ENCODE results near the gene AQP7.
"Not testable (repeated sequence)": the region's sequence is repeated elsewhere in the genome, so short reads cannot be mapped to it uniquely, and the experiment has no call there.

The AQP7 gene

GRCh38 chr9:33402371-33402770 lies at the start of gene AQP7:
AQP7 (minus strand) TSS chr9:33402568; CDS start chr9:33401262, 1,306 bp downstream.
- H3K9ac ChIP-seq (ENCODE audit: low read depth in 1 of 2, low read length in 2 of 2); H3K27ac ChIP-seq (ENCODE audit: low read depth, low read length); H3K27me3 ChIP-seq (ENCODE audit: control insufficient read depth in 1 of 2, insufficient read depth in 2 of 2, low read length in 2 of 2); H3K4me1 ChIP-seq (ENCODE audit: control insufficient read depth in 1 of 2, insufficient read depth in 2 of 2, low read length in 2 of 2); H3K9me3 ChIP-seq (ENCODE audit: control insufficient read depth in 1 of 2, low read length in 2 of 2); H3K4me3 ChIP-seq (ENCODE audit: low read depth in 1 of 2, low read length in 2 of 2); H3K36me3 ChIP-seq (ENCODE audit: control insufficient read depth in 1 of 2, insufficient read depth in 2 of 2, low read length in 2 of 2): not testable (repeated sequence)

GRCh38 chr9:33450621-33451146 lies 48.3 kb upstream of the AQP7 start:
- Histone ChIP-seq H3K4me1 (ENCODE audit: control insufficient read depth in 1 of 2, insufficient read depth in 2 of 2, low read length in 2 of 2) (peaks cover 39 to 41% of the 10 kb centered on the region in 2 donors), H3K9ac (ENCODE audit: low read depth in 1 of 2, low read length in 2 of 2) (no peak overlapping the region), H3K27ac (ENCODE audit: low read depth, low read length) (no peak overlapping the region), H3K9me3 (ENCODE audit: control insufficient read depth in 1 of 2, low read length in 2 of 2) (no peaks in the 10 kb centered on the region), H3K36me3 (ENCODE audit: control insufficient read depth in 1 of 2, insufficient read depth in 2 of 2, low read length in 2 of 2) (no peaks in the 10 kb centered on the region), H3K4me3 (ENCODE audit: low read depth in 1 of 2, low read length in 2 of 2) (no peak overlapping the region), H3K27me3 (ENCODE audit: control insufficient read depth in 1 of 2, insufficient read depth in 2 of 2, low read length in 2 of 2) (no peaks in the 10 kb centered on the region)

- Histone ChIP-seq H3K9ac (ENCODE audit: low read depth in 1 of 2, low read length in 2 of 2) (no peak overlapping the region), H3K27ac (ENCODE audit: low read depth, low read length) (no peak overlapping the region), H3K4me1 (ENCODE audit: control insufficient read depth in 1 of 2, insufficient read depth in 2 of 2, low read length in 2 of 2) (peaks cover 48 to 49% of the 10 kb centered on the region in 2 donors)
These were observed 47.3 kb upstream of the AQP7 start for GRCh38 chr9:33449715-33450114.

GRCh38 chr9:33447799-33448553 lies 45.6 kb upstream of the AQP7 start:
- peak overlapping the region; percentile 58 to 63 for H3K9ac ChIP-seq (ENCODE audit: low read depth in 1 of 2, low read length in 2 of 2)
- peaks cover 50% of the 10 kb centered on the region in 2 donors for H3K4me1 ChIP-seq (ENCODE audit: control insufficient read depth in 1 of 2, insufficient read depth in 2 of 2, low read length in 2 of 2)
- H3K9me3 ChIP-seq (ENCODE audit: control insufficient read depth in 1 of 2, low read length in 2 of 2): no peaks in the 10 kb centered on the region
- H3K27me3 ChIP-seq (ENCODE audit: control insufficient read depth in 1 of 2, insufficient read depth in 2 of 2, low read length in 2 of 2): no peaks in the 10 kb centered on the region
- peaks cover 7 to 8% of the 10 kb centered on the region in 2 donors for H3K36me3 ChIP-seq (ENCODE audit: control insufficient read depth in 1 of 2, insufficient read depth in 2 of 2, low read length in 2 of 2)
- H3K27ac ChIP-seq (ENCODE audit: low read depth, low read length): peak overlapping the region; percentile 53
- peak overlapping the region; percentile 73 to 89 for H3K4me3 ChIP-seq (ENCODE audit: low read depth in 1 of 2, low read length in 2 of 2)

More at GRCh38 chr9:33449715-33450114, 47.3 kb upstream of the AQP7 start:
- H3K27me3 ChIP-seq (ENCODE audit: control insufficient read depth in 1 of 2, insufficient read depth in 2 of 2, low read length in 2 of 2): no peaks in the 10 kb centered on the region
- no peaks in the 10 kb centered on the region for H3K9me3 ChIP-seq (ENCODE audit: control insufficient read depth in 1 of 2, low read length in 2 of 2)
- H3K4me3 ChIP-seq (ENCODE audit: low read depth in 1 of 2, low read length in 2 of 2): no peak overlapping the region
- no peaks in the 10 kb centered on the region for H3K36me3 ChIP-seq (ENCODE audit: control insufficient read depth in 1 of 2, insufficient read depth in 2 of 2, low read length in 2 of 2)

GRCh38 chr9:33446946-33447798 lies 44.8 kb upstream of the AQP7 start, which contains the start of gene AQP3:
AQP3 (minus strand) TSS chr9:33447593; CDS start chr9:33447530, 63 bp downstream.
- Histone ChIP-seq H3K9me3 (ENCODE audit: control insufficient read depth in 1 of 2, low read length in 2 of 2) (no peaks in the 10 kb centered on the region), H3K27me3 (ENCODE audit: control insufficient read depth in 1 of 2, insufficient read depth in 2 of 2, low read length in 2 of 2) (no peaks in the 10 kb centered on the region), H3K4me3 (ENCODE audit: low read depth in 1 of 2, low read length in 2 of 2) (peak within 1 kb of the TSS; percentile 73 to 89), H3K36me3 (ENCODE audit: control insufficient read depth in 1 of 2, insufficient read depth in 2 of 2, low read length in 2 of 2) (peaks cover 7 to 15% of the 10 kb centered on the region in 2 donors), H3K27ac (ENCODE audit: low read depth, low read length) (peak within 1 kb of the TSS; percentile 53), H3K4me1 (ENCODE audit: control insufficient read depth in 1 of 2, insufficient read depth in 2 of 2, low read length in 2 of 2) (peaks cover 48% of the 10 kb centered on the region in 2 donors), H3K9ac (ENCODE audit: low read depth in 1 of 2, low read length in 2 of 2) (peak within 1 kb of the TSS; percentile 58 to 68)

GRCh38 chr9:33446240-33446945 lies 44.0 kb upstream of the AQP7 start:
- H3K27me3 ChIP-seq (ENCODE audit: control insufficient read depth in 1 of 2, insufficient read depth in 2 of 2, low read length in 2 of 2): no peaks in the 10 kb centered on the region
- no peaks in the 10 kb centered on the region for H3K9me3 ChIP-seq (ENCODE audit: control insufficient read depth in 1 of 2, low read length in 2 of 2)
- peak overlapping the region; percentile 58 to 68 for H3K9ac ChIP-seq (ENCODE audit: low read depth in 1 of 2, low read length in 2 of 2)
- peak overlapping the region; percentile 53 for H3K27ac ChIP-seq (ENCODE audit: low read depth, low read length)
- peaks cover 7 to 20% of the 10 kb centered on the region in 2 donors for H3K36me3 ChIP-seq (ENCODE audit: control insufficient read depth in 1 of 2, insufficient read depth in 2 of 2, low read length in 2 of 2)
- peak overlapping the region; percentile 73 to 89 for H3K4me3 ChIP-seq (ENCODE audit: low read depth in 1 of 2, low read length in 2 of 2)
- peaks cover 48% of the 10 kb centered on the region in 2 donors for H3K4me1 ChIP-seq (ENCODE audit: control insufficient read depth in 1 of 2, insufficient read depth in 2 of 2, low read length in 2 of 2)

- Histone ChIP-seq H3K9ac (ENCODE audit: low read depth in 1 of 2, low read length in 2 of 2) (peak overlapping the region; percentile 58 to 68), H3K36me3 (ENCODE audit: control insufficient read depth in 1 of 2, insufficient read depth in 2 of 2, low read length in 2 of 2) (peaks cover 7 to 20% of the 10 kb centered on the region in 2 donors), H3K4me1 (ENCODE audit: control insufficient read depth in 1 of 2, insufficient read depth in 2 of 2, low read length in 2 of 2) (peaks cover 48% of the 10 kb centered on the region in 2 donors), H3K4me3 (ENCODE audit: low read depth in 1 of 2, low read length in 2 of 2) (peak overlapping the region; percentile 73 to 89), H3K27ac (ENCODE audit: low read depth, low read length) (peak overlapping the region; percentile 53), H3K27me3 (ENCODE audit: control insufficient read depth in 1 of 2, insufficient read depth in 2 of 2, low read length in 2 of 2) (no peaks in the 10 kb centered on the region), H3K9me3 (ENCODE audit: control insufficient read depth in 1 of 2, low read length in 2 of 2) (no peaks in the 10 kb centered on the region)
These were observed 43.2 kb upstream of the AQP7 start for GRCh38 chr9:33445389-33446239.

- H3K4me3 ChIP-seq (ENCODE audit: low read depth in 1 of 2, low read length in 2 of 2): peak overlapping the region in 1 of 2 donors; percentile 38
- no peak overlapping the region for H3K9ac ChIP-seq (ENCODE audit: low read depth in 1 of 2, low read length in 2 of 2)
- H3K4me1 ChIP-seq (ENCODE audit: control insufficient read depth in 1 of 2, insufficient read depth in 2 of 2, low read length in 2 of 2): peaks cover 63 to 64% of the 10 kb centered on the region in 2 donors
- H3K9me3 ChIP-seq (ENCODE audit: control insufficient read depth in 1 of 2, low read length in 2 of 2): no peaks in the 10 kb centered on the region
- no peaks in the 10 kb centered on the region for H3K27me3 ChIP-seq (ENCODE audit: control insufficient read depth in 1 of 2, insufficient read depth in 2 of 2, low read length in 2 of 2)
- peaks cover 7 to 20% of the 10 kb centered on the region in 2 donors for H3K36me3 ChIP-seq (ENCODE audit: control insufficient read depth in 1 of 2, insufficient read depth in 2 of 2, low read length in 2 of 2)
- no peak overlapping the region for H3K27ac ChIP-seq (ENCODE audit: low read depth, low read length)
These were observed 41.2 kb upstream of the AQP7 start for GRCh38 chr9:33443464-33444154.
